CD14-positive monocyte (primary cell): ENCODE measurements around the gene SLC9C1. TPM values are rescaled to one million over a fixed set of nuclear protein-coding genes. Genes with fewer than 3 reads are reported as not detected.
A peak's percentile ranks its signal among the peaks of the same experiment; 100 is the strongest.

Source experiments
- DNase-seq, 3 donors: peaks; one replicate each; pipeline ENCODE4 v3.0.0-alpha.2; 2011 to 2022
- H2AFZ ChIP-seq: 2 replicates; pipeline ENCODE4 v1.6.0; 2012; ENCODE audit warnings: mild to moderate bottlenecking, low read depth, low read length, inconsistent platforms; ENCODE audit not compliant: insufficient read depth, poor library complexity, severe bottlenecking
- H3K27ac ChIP-seq, 2 donors: 1 replicate in 1 of 2; 2 replicates in 1 of 2; pipeline ENCODE4 v1.5.1; 2012 to 2013; ENCODE audit warnings: low read length in 2 of 2, control low read depth in 1 of 2, inconsistent platforms in 1 of 2, low read depth in 1 of 2, mild to moderate bottlenecking in 1 of 2
- H3K27me3 ChIP-seq, 2 donors: one replicate each; pipeline versions ENCODE4 v1.6.0 to v1.6.1; 2011 to 2013; ENCODE audit warnings: low read length in 2 of 2; ENCODE audit not compliant: control insufficient read depth in 2 of 2, insufficient read depth in 2 of 2
- H3K36me3 ChIP-seq, 2 donors: replicated peaks in 1 of 2; 1 replicate in 1 of 2; 2 replicates in 1 of 2; pipeline versions ENCODE4 v1.5.1 to v1.6.1; 2012 to 2013; ENCODE audit warnings: low read length in 2 of 2, control low read depth in 1 of 2, inconsistent platforms in 1 of 2, mild to moderate bottlenecking in 1 of 2; ENCODE audit not compliant: insufficient read depth in 2 of 2, control insufficient read depth in 1 of 2
- H3K4me1 ChIP-seq, 2 donors: 1 replicate in 1 of 2; 2 replicates in 1 of 2; pipeline versions ENCODE4 v1.5.1 to v1.6.1; 2012 to 2013; ENCODE audit warnings: low read length in 2 of 2, control low read depth in 1 of 2, inconsistent platforms in 1 of 2, mild to moderate bottlenecking in 1 of 2, moderate library complexity in 1 of 2; ENCODE audit not compliant: insufficient read depth in 2 of 2, control insufficient read depth in 1 of 2
- H3K4me2 ChIP-seq: replicated peaks from 2 replicates; pipeline ENCODE3; 2012; ENCODE audit warnings: low read length, moderate library complexity, mild to moderate bottlenecking; ENCODE audit not compliant: poor library complexity, severe bottlenecking; ENCODE audit errors: extremely low read depth
- H3K4me3 ChIP-seq, 3 experiments: fragments of 200-600 bp in 1 of 3; sonication (generic) in 1 of 3; replicated peaks in 1 of 3; 1 replicate in 2 of 3; 2 replicates in 1 of 3; pipeline ENCODE4 v1.5.1; 2011 to 2013; ENCODE audit warnings: low read length in 3 of 3, mild to moderate bottlenecking in 3 of 3, control low read depth in 2 of 3, low read depth in 2 of 3, inconsistent platforms in 1 of 3, moderate library complexity in 1 of 3
- H3K79me2 ChIP-seq: 2 replicates; pipeline ENCODE4 v1.6.0; 2012; ENCODE audit warnings: mild to moderate bottlenecking, control low read depth, inconsistent platforms, low read length, moderate library complexity; ENCODE audit not compliant: insufficient read depth
- H3K9ac ChIP-seq: 2 replicates; pipeline ENCODE4 v1.6.0; 2017; ENCODE audit warnings: low read length, mild to moderate bottlenecking; ENCODE audit not compliant: insufficient read depth, poor library complexity, severe bottlenecking
- H3K9me3 ChIP-seq, 2 donors: replicated peaks in 1 of 2; 1 replicate in 1 of 2; 2 replicates in 1 of 2; pipeline versions ENCODE4 v1.5.1 to v1.6.1; 2012 to 2013; ENCODE audit warnings: low read length in 2 of 2, control low read depth in 1 of 2; ENCODE audit not compliant: control insufficient read depth in 1 of 2, insufficient read depth in 1 of 2
- H4K20me1 ChIP-seq: 2 replicates; pipeline ENCODE4 v1.6.0; 2012; ENCODE audit warnings: mild to moderate bottlenecking, low read length, control low read depth, moderate library complexity; ENCODE audit not compliant: insufficient read depth
- H3K27ac Mint-ChIP-seq, 7 donors: one replicate each; pipeline ENCODE4 v1.8.0; 2020; ENCODE audit warnings: mild to moderate bottlenecking in 7 of 7, mixed read lengths in 7 of 7, moderate library complexity in 6 of 7, inconsistent platforms in 2 of 7
- H3K27me3 Mint-ChIP-seq, 3 donors: one replicate each; pipeline ENCODE4 v1.8.0; 2021 to 2022; ENCODE audit warnings: low read depth in 3 of 3, mild to moderate bottlenecking in 3 of 3, mixed read lengths in 3 of 3, moderate library complexity in 3 of 3, inconsistent platforms in 1 of 3
- H3K36me3 Mint-ChIP-seq, 2 donors: one replicate each; pipeline ENCODE4 v1.8.0; 2020; ENCODE audit warnings: mixed read lengths in 2 of 2, inconsistent platforms in 1 of 2, mild to moderate bottlenecking in 1 of 2
- H3K4me1 Mint-ChIP-seq: one replicate; pipeline ENCODE4 v1.8.0; 2020; ENCODE audit warnings: mild to moderate bottlenecking, mixed read lengths
- H3K4me3 Mint-ChIP-seq, 2 donors: one replicate each; pipeline ENCODE4 v1.8.0; 2020; ENCODE audit warnings: mild to moderate bottlenecking in 2 of 2, mixed read lengths in 2 of 2, moderate library complexity in 1 of 2
- H3K9me3 Mint-ChIP-seq, 7 donors: one replicate each; pipeline ENCODE4 v1.8.0; 2020 to 2022; ENCODE audit warnings: mixed read lengths in 7 of 7, mild to moderate bottlenecking in 6 of 7, moderate library complexity in 6 of 7, inconsistent platforms in 2 of 7
- CTCF ChIP-seq: fragments of 200-600 bp; IDR thresholded peaks from one replicate; pipeline ENCODE4 v1.8.0; 2022; ENCODE audit warnings: antibody characterized with exemption, mild to moderate bottlenecking
- WGBS: methylation state at CpG from one replicate; pipeline ENCODE4 v1.1.5; 2013; ENCODE audit warnings: missing lambda C conversion rate; ENCODE audit not compliant: insufficient coverage; 5-methylcytosine and 5-hydroxymethylcytosine counted together
- intact Hi-C, 2 donors: fragments of 100-400 bp; cut with micrococcal nuclease; formaldehyde crosslinking; loops; one replicate each; pipeline versions ENCODE4 v1.15.0 to v1.15.1; 2023
- polyA plus RNA-seq, 3 donors: library from polyadenylated mRNA; depleted of rRNA in 1 of 3; unstranded in 2 of 3; stranded (reverse) in 1 of 3; fragments of 300-500 nt in 2 of 3; fragments of >200 nt in 1 of 3; fragmentation: Illumina TruSeq in 2 of 3; gene quantifications; 1 replicate in 2 of 3; 2 replicates in 1 of 3; pipeline ENCODE4 v1.2.3, GENCODE V29; 2012 to 2021

SLC9C1 gene
- polyA plus RNA-seq, 3 donors: not detected

- Histone ChIP-seq H3K27ac (no peak overlapping the region), H4K20me1 (no peaks in the 10 kb centered on the region), H3K79me2 (no peaks in the 10 kb centered on the region), H3K4me2 (no peak overlapping the region), H3K36me3 (no peaks in the 10 kb centered on the region), H2AFZ (no peak overlapping the region), H3K9me3 (no peaks in the 10 kb centered on the region), H3K4me3 (no peak overlapping the region), H3K9ac (no peak overlapping the region), H3K4me1 (peaks cover 12 to 13% of the 10 kb centered on the region in 2 donors), H3K27me3 (no peaks in the 10 kb centered on the region)
- 100% methylated on average over 1 of the region's 2 CpGs for WGBS
- Mint-ChIP-seq H3K9me3 (peaks cover 0 to 2% (median 0%) of the 10 kb centered on the region in 7 donors), H3K4me3 (no peak overlapping the region), H3K27ac (no peak overlapping the region), H3K36me3 (no peaks in the 10 kb centered on the region), H3K4me1 (no peaks in the 10 kb centered on the region), H3K27me3 (no peaks in the 10 kb centered on the region)
- DNase-seq: no peak
- no peak for TF ChIP-seq CTCF
- intact Hi-C loops: loop anchor here in 1 of 2 donors (10.0 kb wide), 1 partner anchor 180 kb away; no protein-coding TSS in a partner anchor
Measured at GRCh38 chr3:112304611-112305010, 10.6 kb upstream of the SLC9C1 start.

- H3K27me3 Mint-ChIP-seq: no peaks in the 10 kb centered on the region
- no peak overlapping the region for H3K27ac Mint-ChIP-seq
- peaks cover 0 to 2% (median 0%) of the 10 kb centered on the region in 7 donors for H3K9me3 Mint-ChIP-seq
- no peaks in the 10 kb centered on the region for H3K36me3 Mint-ChIP-seq
- peak; percentile 28 to 50 (median 48) for DNase-seq
- Histone ChIP-seq H3K9me3 (no peaks in the 10 kb centered on the region), H3K4me3 (peak overlapping the region; percentile 35 to 79 (median 76)), H3K4me2 (peak overlapping the region; percentile 80), H3K27ac (no peak overlapping the region), H3K79me2 (no peaks in the 10 kb centered on the region), H4K20me1 (no peaks in the 10 kb centered on the region), H3K36me3 (no peaks in the 10 kb centered on the region), H2AFZ (peak overlapping the region; percentile 82), H3K9ac (peak overlapping the region; percentile 55), H3K4me1 (peaks cover 12 to 13% of the 10 kb centered on the region in 2 donors), H3K27me3 (no peaks in the 10 kb centered on the region)
- intact Hi-C loops: loop anchor here in 1 of 2 donors (10.0 kb wide), 1 partner anchor 179 kb away; no protein-coding TSS in a partner anchor
- TF ChIP-seq CTCF: no peak
- H3K4me1 Mint-ChIP-seq: no peaks in the 10 kb centered on the region
- no peak overlapping the region for H3K4me3 Mint-ChIP-seq
- WGBS: 9% methylated on average over 9 of the region's 11 CpGs
Measured at GRCh38 chr3:112303764-112304325, 9.8 kb upstream of the SLC9C1 start.
